Activated effector memory CD4-positive, alpha-beta T cell treated with Interleukin-2 at 50 U/mL for 16 hours (primary cell): Measurements from ENCODE around the gene SP100.
"Not testable (repeated sequence)": the region's sequence is repeated elsewhere in the genome, so short reads cannot be mapped to it uniquely, and the experiment has no call there.

Experiments
- DNase-seq: peaks from one replicate; pipeline ENCODE4 v3.0.0-alpha.2; 2020

The SP100 gene

GRCh38 chr2:230422149-230422548 lies 6.1 kb downstream of the SP100 start:
- DNase-seq = no peak

GRCh38 chr2:230423851-230424458 lies 8.0 kb downstream of the SP100 start:
- DNase-seq = no peak

DNA sequence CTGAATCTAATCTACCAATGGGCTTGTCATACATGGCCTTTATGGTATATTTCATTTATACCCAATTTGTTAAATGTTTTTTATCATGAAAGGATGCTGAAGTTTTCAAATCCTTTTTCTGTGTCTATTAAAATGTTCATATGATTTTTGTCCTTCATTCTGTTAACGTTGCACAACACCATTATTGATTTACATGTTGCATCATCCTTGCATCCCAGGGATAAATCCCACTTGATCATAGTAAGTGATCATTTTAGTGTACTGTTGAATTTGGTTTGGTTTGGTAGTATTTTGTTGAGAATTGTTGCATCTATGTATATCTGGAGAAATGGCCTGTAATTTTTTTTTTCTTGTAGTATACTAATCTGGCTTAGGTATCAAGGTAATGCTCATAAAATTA lies 9.4 kb downstream of the SP100 start:
- DNase-seq = no peak

GRCh38 chr2:230429513-230429912 lies 13.5 kb downstream of the SP100 start:
- DNase-seq = no peak

DNA sequence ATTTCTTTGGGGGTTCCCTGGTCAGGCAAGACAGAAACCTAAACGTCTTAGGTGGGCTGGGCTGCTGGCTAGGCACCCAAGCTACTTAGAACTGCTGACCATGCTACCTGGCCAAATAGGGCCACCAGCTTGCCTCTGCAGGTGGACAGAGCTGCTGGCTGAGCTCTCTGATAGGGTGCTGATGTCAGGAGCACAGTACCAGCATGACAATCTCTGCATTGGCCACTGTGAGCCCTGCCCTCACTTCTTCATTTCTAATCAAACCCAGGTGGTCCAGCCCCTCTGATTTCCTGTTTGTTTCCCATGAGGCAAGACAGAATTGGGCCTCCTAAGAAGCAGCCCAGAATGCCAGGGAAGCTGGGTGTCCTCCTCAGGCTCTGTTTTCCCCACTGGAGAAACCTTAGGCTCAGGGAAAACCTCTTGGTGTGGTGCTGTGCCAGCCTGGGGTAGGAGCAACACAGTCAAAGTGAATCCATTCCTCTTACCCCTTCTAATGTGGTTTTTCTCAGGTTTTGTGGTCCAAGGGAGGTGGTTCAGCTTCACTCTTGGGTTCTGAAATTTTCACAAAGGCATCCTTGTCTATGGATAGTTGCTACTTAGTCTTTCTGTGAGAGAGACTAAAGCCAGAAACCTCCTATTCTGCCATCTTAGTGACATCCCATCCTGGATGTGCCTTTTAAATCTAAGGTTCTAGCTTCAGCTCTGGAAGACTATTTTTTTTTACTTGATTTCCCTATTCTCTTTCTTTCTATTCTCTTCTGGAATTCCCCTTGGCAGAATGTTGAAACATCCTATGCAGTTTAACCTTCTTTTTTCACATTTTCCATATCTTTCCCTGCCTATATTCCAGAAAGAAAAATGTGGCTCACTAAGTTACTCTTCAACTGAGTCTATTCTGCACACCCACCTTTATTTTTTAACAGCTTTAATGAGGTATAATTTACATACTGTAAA lies 15.2 kb downstream of the SP100 start:
- no peak for DNase-seq

GRCh38 chr2:230434677-230435324 lies 18.8 kb downstream of the SP100 start:
- no peak for DNase-seq

GRCh38 chr2:230435431-230435830 lies 19.4 kb downstream of the SP100 start:
- no peak for DNase-seq

DNA sequence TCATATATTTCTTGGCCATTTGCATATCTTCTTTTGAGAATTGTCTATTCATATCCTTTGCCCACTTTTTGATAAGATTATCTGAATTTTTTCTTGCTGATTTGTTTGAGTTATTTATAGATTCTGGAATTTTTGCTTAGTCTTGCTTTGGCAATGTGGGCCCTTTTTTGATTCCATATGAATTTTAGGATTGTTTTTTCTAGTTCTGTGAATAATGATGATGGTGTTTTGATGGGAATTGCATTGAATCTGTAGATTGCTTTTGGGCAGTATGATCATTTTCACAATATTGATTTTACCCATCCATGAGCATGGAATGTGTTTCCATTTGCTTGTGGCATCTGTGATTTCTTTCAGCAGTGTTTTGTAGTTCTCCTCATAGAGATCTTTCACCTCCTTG lies 23.1 kb downstream of the SP100 start:
- not testable (repeated sequence) for DNase-seq

DNA sequence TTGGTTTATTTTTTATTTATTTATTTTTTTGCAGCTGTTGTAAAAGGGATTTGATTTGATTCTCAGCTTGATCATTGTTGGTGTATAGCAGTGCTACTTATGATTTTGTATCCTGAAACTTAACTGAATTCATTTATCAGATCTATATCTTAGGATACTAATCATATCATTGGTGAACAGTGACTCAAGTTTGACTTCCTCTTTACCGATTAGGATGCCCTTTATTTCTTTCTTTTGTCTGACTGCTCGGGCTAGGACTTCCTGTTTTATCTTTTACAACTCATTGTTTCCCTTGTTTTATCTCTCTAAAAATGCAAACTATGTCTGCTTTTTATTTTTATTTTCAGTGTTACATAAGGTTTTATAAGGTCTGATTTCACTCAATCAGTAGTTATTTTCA lies 23.6 kb downstream of the SP100 start:
- DNase-seq = no peak

DNA sequence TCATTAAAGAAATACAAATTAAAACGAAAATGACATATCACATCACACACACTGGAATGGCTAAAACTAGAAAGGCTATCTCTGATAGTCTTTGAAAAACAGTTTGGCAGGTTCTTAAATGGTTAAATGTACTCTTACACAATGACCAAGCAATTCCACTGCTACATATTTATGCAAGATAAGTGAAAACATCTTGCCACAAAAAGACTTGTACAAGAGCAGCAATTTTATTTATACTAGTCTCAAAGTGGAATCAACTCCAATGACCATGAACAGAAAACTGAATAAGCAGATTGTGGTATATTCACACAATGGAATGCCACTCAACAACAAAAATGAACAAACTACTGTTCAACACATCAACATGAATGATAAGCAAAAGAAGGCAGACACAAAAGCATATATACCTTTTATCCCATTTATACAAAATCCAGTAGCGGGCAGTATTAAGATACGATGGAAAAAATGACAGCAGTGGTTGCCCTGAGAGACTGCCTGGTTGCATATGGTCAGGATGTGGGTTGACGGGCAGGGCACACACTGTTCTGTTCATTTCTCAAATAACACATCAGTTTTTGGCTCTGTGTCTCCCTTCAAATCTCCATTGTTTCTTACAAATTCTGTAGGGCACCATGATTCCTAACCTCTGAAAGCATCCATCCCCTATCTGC lies 25.4 kb downstream of the SP100 start:
- peak; percentile 23 for DNase-seq

- no peak for DNase-seq
Observed at GRCh38 chr2:230443541-230443940, 27.5 kb downstream of the SP100 start.

DNA sequence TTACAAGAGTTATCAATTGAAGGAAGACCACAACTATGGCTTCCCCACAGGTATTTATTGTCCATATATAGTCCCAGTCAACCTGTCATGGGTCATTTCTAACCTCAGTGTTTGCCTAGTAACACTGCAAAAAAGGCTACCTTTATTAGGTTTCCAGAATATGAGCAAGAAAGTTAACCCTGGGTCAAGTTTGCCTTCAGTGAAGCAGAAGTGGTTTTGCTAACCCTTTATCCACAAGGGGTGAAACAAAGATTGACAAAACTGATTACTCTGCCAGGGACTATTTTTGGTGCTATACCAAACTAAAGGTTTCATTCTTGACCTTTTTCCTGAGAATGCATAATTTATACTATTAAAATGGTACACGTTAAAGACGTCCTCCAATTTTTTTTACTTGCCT lies 28.8 kb downstream of the SP100 start:
- no peak for DNase-seq

DNA sequence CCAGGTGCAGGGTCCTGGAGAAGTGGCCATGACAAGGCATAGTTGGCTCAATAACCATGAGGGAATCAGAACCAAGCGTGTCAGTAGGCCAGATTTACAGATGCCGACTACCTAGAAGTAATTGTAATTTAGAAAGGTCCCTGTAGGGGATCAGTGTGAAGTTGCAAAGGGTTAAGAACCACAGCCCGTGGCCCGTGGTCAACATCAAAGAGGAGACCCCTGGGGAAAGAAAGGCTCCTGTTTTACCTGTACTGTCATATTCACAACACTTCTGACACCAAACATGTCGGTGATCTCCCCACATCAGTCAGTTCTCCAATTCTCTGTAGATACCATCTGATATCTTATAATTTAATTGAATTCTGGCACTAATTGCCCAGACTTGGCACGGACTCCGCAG lies 31.0 kb downstream of the SP100 start:
- no peak for DNase-seq

DNA sequence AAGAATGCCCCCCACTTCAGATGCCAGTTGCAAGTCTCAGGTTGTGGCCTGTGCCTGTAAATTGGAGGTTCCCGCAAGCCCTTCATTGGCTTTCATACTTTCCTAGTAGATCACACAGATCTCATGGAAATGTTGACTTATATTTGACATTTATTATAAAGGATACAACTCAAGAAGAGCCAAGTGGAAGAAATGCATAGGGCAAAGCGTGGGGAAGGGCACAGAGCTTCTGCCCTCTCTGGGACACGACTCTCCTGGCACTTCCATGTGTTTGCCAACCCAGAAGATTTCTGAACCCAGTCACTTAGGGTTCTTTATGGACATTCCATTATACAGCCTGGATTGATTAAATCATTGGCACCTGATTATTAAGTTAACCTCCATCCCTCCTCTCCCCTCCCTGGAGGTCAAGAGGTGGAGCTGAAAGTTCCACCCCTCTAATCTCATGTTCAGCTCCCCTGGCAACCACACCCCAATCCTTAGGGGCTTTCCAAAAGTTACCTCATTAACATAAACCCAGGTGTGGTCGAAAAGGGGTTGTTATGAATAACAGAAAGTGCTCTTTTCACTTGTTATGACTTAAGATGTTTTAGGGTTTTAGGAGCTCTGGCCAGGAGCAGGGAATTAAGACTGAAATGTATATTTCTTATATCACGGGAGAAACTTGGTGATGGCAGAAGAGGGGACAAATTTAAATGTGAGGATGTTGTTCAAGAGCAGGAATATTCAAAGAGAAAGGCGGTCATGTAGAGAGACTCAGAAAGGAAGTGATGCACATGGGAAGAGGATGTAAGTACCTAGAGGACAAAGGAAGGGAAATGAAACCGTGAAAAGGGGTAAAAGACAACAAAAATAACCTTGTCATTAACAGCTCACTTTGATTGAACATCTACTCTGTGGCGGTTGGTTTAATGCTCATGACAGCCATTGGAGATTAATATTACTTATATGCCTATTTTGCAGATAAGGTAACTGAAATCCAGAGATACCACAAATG lies 31.8 kb downstream of the SP100 start:
- no peak for DNase-seq

DNA sequence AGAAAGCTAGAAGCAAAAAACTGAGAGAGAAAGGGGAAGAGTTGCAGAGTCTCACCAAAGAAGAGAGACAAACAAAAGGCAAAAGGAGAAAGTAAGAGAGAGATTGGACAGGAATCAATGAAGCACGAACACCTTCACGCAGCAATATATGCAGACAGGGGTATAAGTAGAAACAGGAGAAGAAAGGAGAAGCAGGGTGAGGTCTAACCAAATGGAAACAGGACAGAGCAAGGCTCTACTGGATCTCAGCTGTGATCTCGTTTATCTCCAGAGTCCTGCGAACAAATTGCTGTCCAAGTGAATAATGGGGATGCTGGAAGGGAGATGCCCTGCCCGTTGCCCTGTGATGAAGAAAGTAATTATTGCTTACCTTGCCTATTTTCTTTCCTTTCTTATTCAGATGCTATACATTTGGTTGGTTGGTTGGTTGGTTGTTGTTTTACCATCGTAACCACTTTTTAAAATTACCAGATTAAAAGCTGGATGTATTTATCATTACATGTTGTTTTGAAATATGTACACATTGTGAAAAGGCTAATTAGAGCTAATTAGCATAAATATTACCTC lies 34.0 kb downstream of the SP100 start:
- DNase-seq = no peak

GRCh38 chr2:230453006-230453405 lies 37.0 kb downstream of the SP100 start:
- DNase-seq = no peak

DNA sequence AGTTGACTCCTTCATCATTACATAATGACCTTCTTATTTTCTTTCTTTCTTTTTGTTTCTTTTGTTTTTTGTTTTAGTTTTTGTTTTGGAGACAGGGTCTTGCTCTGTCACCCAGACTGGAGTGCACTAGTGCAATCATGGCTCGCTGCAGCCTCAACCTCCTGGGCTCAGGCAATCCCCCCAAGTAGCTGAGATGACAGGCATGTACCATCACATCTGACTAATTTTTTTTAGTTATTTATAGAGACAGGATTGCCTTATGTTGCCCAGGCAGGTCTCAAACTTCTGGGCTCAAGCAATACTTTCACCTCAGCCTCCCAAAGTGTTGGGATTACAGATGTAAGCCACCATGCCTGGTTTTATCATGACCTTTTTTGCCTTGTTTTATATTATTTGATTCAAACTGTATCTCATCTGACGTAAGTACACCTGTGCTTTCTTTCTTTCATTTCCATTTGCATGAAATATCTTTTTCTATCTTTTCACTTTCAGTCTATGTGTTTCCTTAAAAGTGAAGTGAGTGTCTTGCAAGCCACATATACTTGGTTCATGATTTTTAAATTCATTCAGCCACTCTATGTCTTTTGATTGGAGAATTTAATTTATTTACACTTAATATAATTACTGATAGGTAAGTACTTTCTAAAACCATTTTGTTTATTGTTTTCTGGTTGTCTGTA lies 39.1 kb downstream of the SP100 start:
- DNase-seq = no peak

- DNase-seq = no peak
Observed at GRCh38 chr2:230457073-230457768, 41.2 kb downstream of the SP100 start.

DNA sequence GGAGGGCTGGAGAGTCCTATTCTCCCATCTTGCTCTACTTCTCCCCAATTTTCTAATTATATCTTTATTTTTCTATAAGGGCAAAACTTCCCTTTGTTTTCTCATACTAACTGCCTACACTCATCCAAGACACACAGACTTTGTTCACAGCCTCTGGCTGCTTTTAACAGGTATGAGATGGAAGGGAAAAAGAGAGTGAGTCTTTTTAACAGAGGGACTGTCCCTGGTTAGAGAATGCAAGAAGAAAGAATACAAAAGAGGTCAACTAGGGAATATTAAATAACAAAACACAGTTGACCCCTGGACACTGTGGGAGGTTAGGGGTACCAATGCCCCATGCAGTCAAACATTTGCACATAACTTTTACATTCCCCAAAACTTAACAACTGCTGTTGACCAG lies 41.8 kb downstream of the SP100 start:
- DNase-seq = no peak

DNA sequence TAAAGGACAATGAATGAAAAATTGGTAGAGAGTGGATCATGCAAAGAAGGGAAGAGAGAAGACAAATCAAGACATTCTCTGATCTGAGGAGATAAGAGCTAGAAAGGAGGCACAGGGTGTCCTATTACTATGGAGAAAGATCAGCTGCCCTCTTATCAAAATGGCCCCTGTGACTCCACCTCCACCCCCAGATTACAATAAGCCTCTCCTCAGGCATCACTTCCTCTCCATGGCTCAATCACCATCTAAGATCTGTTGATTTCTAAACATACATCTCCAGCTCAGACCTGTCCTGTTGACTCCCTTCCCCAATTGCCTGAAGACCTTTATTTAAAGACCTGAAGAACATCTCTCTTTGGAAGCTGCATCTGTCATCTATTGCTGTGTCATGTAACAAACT lies 43.2 kb downstream of the SP100 start:
- no peak for DNase-seq
